Sigmoid colon (tissue), 7 donors: ENCODE results near the gene KLHL14. TPM values are rescaled to one million over a fixed set of nuclear protein-coding genes. Genes with fewer than 3 reads are reported as not detected.

Experiments used
- DNase-seq: peaks from one replicate; pipeline ENCODE4 v3.0.0-alpha.2; 2019
- H3K27ac ChIP-seq, 4 donors: fragments of 200-600 bp; sonication (generic); one replicate each; pipeline ENCODE4 v1.5.1; 2016 to 2019; ENCODE audit warnings: mild to moderate bottlenecking in 1 of 4
- H3K27me3 ChIP-seq, 3 donors: fragments of 200-600 bp; sonication (generic); one replicate each; pipeline ENCODE4 v1.5.1; 2019; ENCODE audit warnings: mild to moderate bottlenecking in 1 of 3
- H3K36me3 ChIP-seq, 4 donors: fragments of 200-600 bp; sonication (generic); one replicate each; pipeline ENCODE4 v1.5.1; 2016 to 2019
- H3K4me1 ChIP-seq, 4 donors: fragments of 200-600 bp; sonication (generic); one replicate each; pipeline ENCODE4 v1.5.1; 2017 to 2019
- H3K4me3 ChIP-seq, 4 donors: fragments of 200-600 bp; sonication (generic); one replicate each; pipeline ENCODE4 v1.5.1; 2017 to 2019; ENCODE audit warnings: mild to moderate bottlenecking in 2 of 4, moderate library complexity in 1 of 4
- H3K9me3 ChIP-seq, 4 donors: fragments of 200-600 bp in 3 of 4; sonication (generic) in 3 of 4; one replicate each; pipeline versions ENCODE4 v1.5.1 to v1.6.1; 2013 to 2019
- EP300 ChIP-seq, 4 donors: sonication (generic); formaldehyde crosslinking; IDR thresholded peaks; one replicate each; pipeline ENCODE4 v1.6.1; 2017; ENCODE audit warnings: antibody characterized with exemption in 4 of 4
- POLR2A ChIP-seq, 2 donors: fragments of 450-650 bp; IDR thresholded peaks; one replicate each; pipeline ENCODE4 v1.6.1; 2016; ENCODE audit warnings: antibody characterized with exemption in 2 of 2, mild to moderate bottlenecking in 2 of 2, moderate library complexity in 2 of 2
- POLR2AphosphoS5 ChIP-seq, 4 donors: sonication (generic); formaldehyde crosslinking; IDR thresholded peaks; one replicate each; pipeline ENCODE4 v1.6.1; 2017; ENCODE audit warnings: antibody characterized with exemption in 4 of 4
- WGBS, 2 donors: extraction: QIAGEN DNeasy Blood & Tissue Kit; methylation state at CpG; one replicate each; pipeline ENCODE4 v1.1.7; 2013; 5-methylcytosine and 5-hydroxymethylcytosine counted together
- intact Hi-C: fragments of 100-400 bp; cut with DNase I; formaldehyde crosslinking; loops from one replicate; pipeline ENCODE4 v1.15.1; 2023
- polyA plus RNA-seq, 3 donors: library from polyadenylated mRNA; stranded (reverse); fragments of 200-250 nt; gene quantifications; one replicate each; pipeline ENCODE4 v1.2.3, GENCODE V29; 2013
- total RNA-seq, 4 donors: library from RNA; depleted of rRNA; stranded (reverse); fragments of >200 nt; gene quantifications; one replicate each; pipeline ENCODE4 v1.1.0, GENCODE V29; 2016
- TF ChIP-seq, protein P1 (sequence below), 4 experiments: fragments of 450-650 bp in 3 of 4; fragments of 200-600 bp in 1 of 4; IDR thresholded peaks; one replicate each; pipeline ENCODE4 v1.5.1; 2016 to 2019; ENCODE audit warnings: antibody characterized with exemption in 4 of 4, mild to moderate bottlenecking in 3 of 4, moderate library complexity in 2 of 4
- donor health status: healthy with polysubstance abuse.
- donor health status: Bipolar disorder and iron deficiency.
- donor health status: healthy.

KLHL14 gene
- total and polyA plus RNA-seq, 7 donors: under 0.01 to 2.9 (median 0.52) TPM; not detected in 1

DNA sequence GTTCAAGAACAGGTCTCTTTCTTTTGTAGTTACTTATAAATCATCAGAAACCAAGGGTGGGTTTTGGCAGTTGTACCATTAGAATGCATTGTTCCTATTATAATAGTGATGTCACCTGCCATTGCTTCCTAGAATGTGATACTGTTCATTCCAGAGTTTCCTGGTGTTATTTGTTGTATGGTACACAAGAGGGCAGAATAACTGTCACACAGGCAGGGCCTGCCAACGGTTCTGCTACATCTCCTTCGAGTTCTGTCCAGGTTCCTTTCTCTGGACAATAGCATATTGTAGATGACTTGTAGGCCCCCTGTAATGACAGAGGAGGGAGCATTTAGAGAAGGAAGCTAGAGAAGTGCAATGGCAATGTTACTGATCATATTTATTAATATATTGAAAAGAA is 98.3 kb downstream of the KLHL14 start:
- no peaks in the 10 kb centered on the region for H3K27me3 ChIP-seq
- TF ChIP-seq POLR2AphosphoS5 (IDR thresholded peaks at IDR 0.05) (no peak), EP300 (IDR thresholded peaks at IDR 0.05) (no peak), POLR2A (IDR thresholded peaks at IDR 0.05) (no peak)
- TF ChIP-seq, protein P1, sequence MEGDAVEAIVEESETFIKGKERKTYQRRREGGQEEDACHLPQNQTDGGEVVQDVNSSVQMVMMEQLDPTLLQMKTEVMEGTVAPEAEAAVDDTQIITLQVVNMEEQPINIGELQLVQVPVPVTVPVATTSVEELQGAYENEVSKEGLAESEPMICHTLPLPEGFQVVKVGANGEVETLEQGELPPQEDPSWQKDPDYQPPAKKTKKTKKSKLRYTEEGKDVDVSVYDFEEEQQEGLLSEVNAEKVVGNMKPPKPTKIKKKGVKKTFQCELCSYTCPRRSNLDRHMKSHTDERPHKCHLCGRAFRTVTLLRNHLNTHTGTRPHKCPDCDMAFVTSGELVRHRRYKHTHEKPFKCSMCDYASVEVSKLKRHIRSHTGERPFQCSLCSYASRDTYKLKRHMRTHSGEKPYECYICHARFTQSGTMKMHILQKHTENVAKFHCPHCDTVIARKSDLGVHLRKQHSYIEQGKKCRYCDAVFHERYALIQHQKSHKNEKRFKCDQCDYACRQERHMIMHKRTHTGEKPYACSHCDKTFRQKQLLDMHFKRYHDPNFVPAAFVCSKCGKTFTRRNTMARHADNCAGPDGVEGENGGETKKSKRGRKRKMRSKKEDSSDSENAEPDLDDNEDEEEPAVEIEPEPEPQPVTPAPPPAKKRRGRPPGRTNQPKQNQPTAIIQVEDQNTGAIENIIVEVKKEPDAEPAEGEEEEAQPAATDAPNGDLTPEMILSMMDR (IDR thresholded peaks at IDR 0.05): no peak
- intact Hi-C loops: no loop called here
- no peak overlapping the region for H3K4me3 ChIP-seq
- H3K9me3 ChIP-seq: no peaks in the 10 kb centered on the region
- no peak for DNase-seq
- no peaks in the 10 kb centered on the region for H3K36me3 ChIP-seq
- H3K27ac ChIP-seq: no peak overlapping the region
- 14 to 40% methylated on average over 2 of the region's 2 CpGs for WGBS, 2 donors
- no peaks in the 10 kb centered on the region for H3K4me1 ChIP-seq

DNA sequence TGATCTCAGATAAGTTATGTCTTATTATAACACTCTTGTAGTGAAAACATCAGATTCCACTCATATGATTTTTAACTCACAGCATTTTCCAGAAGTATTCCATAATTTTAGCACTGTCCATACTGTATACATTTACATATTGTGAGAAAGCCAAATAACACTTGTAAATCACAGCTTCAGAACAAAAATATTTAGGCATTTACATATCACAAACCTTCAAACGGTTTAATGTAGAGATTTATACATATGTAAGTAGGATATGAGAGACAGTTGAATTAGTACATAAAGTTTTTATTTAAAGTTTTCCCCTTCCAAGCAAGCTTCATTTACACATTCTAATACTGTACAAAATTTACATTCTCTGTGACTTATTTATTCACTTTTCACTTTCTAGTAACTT is 100.4 kb downstream of the KLHL14 start:
- no peak for DNase-seq
- intact Hi-C loops: no loop called here
- Histone ChIP-seq H3K27me3 (no peaks in the 10 kb centered on the region), H3K4me1 (no peaks in the 10 kb centered on the region), H3K36me3 (no peaks in the 10 kb centered on the region), H3K9me3 (no peaks in the 10 kb centered on the region), H3K4me3 (no peak overlapping the region), H3K27ac (no peak overlapping the region)
- TF ChIP-seq, protein P1 (IDR thresholded peaks at IDR 0.05): no peak
- TF ChIP-seq EP300 (IDR thresholded peaks at IDR 0.05) (no peak), POLR2AphosphoS5 (IDR thresholded peaks at IDR 0.05) (no peak), POLR2A (IDR thresholded peaks at IDR 0.05) (no peak)
- 54 to 58% methylated on average over 1 of the region's 1 CpG for WGBS, 2 donors

DNA sequence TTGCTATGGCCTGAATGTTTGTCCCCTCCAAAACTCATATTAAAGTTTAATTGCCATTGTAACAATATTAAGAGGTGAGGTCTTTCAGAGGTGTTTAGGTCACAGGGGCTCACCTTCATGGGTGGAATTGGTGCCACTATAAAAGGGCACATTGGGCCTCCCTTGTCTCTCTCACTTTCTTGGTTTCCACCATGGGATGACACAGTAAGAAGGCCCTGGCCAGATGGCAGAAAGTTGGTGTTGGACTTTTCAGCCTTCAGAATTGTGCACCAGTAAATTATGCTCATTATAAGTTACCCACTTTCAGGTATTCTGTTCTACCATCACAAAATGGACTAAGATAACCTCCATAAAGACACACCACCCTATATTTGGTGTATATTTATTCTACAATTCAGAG is 102.1 kb downstream of the KLHL14 start:
- TF ChIP-seq POLR2AphosphoS5 (IDR thresholded peaks at IDR 0.05): no peak
- TF ChIP-seq, protein P1 (IDR thresholded peaks at IDR 0.05): no peak
- TF ChIP-seq POLR2A (IDR thresholded peaks at IDR 0.05): no peak
- no peak for TF ChIP-seq EP300 (IDR thresholded peaks at IDR 0.05)
- intact Hi-C loops: no loop called here
- no peaks in the 10 kb centered on the region for H3K36me3 ChIP-seq
- no peaks in the 10 kb centered on the region for H3K4me1 ChIP-seq
- no peaks in the 10 kb centered on the region for H3K27me3 ChIP-seq
- no peak for DNase-seq
- no peak overlapping the region for H3K4me3 ChIP-seq
- H3K9me3 ChIP-seq: no peaks in the 10 kb centered on the region
- no peak overlapping the region for H3K27ac ChIP-seq

DNA sequence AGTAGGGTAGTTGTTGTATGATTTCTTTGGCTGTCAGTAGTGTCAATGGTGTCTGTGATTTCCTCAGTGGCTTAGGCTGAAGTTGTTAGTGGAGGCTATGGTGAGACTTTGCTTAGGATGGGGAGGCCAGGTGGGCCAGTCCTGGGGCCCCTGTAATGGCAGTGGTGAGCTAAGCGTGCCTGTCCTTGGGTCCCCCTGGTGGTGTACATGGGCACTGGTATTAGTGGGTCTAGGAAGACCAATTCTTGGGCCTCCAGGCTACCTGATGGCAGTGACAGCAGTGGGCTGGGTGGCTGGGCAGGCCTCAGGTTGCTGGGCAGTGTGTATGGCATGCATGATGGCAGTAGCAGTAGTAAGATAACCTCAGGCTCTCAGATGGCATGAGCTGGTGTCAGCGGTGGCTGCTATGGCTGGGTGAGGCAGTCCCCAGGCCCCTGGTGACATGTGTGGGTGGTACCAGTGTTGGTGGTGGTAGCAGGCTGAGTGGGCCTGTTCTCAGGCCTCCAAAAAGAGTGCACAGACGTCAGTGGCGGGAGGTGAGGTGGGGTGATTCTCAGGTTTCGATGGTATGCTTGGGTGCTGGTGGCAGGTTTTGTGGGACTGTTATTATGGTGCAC is 103.2 kb downstream of the KLHL14 start:
- Histone ChIP-seq H3K36me3 (no peaks in the 10 kb centered on the region), H3K4me3 (no peak overlapping the region), H3K4me1 (no peaks in the 10 kb centered on the region), H3K27ac (no peak overlapping the region), H3K9me3 (no peaks in the 10 kb centered on the region), H3K27me3 (no peaks in the 10 kb centered on the region)
- DNase-seq: no peak
- WGBS, 2 donors: 74 to 83% methylated on average over 5 of the region's 5 CpGs
- intact Hi-C loops: no loop called here
- TF ChIP-seq POLR2A (IDR thresholded peaks at IDR 0.05): no peak
- TF ChIP-seq EP300 (IDR thresholded peaks at IDR 0.05): no peak
- TF ChIP-seq, protein P1 (IDR thresholded peaks at IDR 0.05): no peak
- TF ChIP-seq POLR2AphosphoS5 (IDR thresholded peaks at IDR 0.05): no peak

DNA sequence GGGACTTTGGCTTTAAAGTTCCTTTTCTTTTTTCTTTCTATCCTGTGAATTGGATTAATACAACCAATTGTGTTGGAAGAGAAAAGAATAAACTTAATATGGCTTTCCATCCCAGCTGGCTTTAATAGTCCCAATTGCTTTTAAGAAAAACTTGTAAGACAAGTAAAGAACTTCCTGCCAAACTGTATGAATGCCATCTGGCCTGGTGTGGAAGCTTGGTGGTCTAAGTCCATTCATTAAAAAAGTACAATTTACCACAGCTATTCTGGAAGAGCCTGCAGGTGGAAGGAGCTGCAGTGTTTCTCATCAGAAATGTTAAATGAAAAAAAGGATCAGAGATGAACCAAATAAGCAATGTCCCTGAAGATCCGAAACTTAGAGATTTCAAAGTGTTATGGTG is 103.9 kb downstream of the KLHL14 start:
- TF ChIP-seq POLR2AphosphoS5 (IDR thresholded peaks at IDR 0.05) (no peak), EP300 (IDR thresholded peaks at IDR 0.05) (no peak), POLR2A (IDR thresholded peaks at IDR 0.05) (no peak)
- TF ChIP-seq, protein P1 (IDR thresholded peaks at IDR 0.05): no peak
- no peaks in the 10 kb centered on the region for H3K4me1 ChIP-seq
- H3K4me3 ChIP-seq: no peak overlapping the region
- no peaks in the 10 kb centered on the region for H3K36me3 ChIP-seq
- WGBS, 2 donors: 90 to 92% methylated on average over 1 of the region's 1 CpG
- no peaks in the 10 kb centered on the region for H3K27me3 ChIP-seq
- H3K9me3 ChIP-seq: no peaks in the 10 kb centered on the region
- no peak overlapping the region for H3K27ac ChIP-seq
- DNase-seq: no peak
- intact Hi-C loops: no loop called here
